ENCODE measurements around the gene FYTTD1. TPM values are rescaled to one million over a fixed set of nuclear protein-coding genes. Genes with fewer than 3 reads are reported as not detected.

FYTTD1 gene
- total RNA-seq, 1 experiment from 2014 or later, result 60.0 TPM

DNA sequence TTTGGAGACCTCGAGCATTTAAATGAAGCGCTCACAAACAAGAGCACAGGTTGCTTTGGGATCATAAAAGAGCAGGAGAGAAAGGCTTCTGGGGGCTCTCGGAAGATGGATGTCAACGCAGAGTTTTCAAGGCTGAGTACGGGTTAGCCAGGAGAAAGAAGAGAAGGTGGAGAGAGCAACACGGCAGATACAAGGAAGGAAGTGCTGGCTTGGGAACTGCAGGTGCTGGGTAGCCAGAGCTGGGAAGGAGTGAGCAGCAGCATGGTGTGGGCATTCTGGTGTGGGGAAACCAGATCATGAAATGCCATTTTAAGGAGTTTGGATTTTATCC lies 12.4 kb upstream of the FYTTD1 start:
- DNase-seq (ENCODE audit: low read depth), result no peak

DNA sequence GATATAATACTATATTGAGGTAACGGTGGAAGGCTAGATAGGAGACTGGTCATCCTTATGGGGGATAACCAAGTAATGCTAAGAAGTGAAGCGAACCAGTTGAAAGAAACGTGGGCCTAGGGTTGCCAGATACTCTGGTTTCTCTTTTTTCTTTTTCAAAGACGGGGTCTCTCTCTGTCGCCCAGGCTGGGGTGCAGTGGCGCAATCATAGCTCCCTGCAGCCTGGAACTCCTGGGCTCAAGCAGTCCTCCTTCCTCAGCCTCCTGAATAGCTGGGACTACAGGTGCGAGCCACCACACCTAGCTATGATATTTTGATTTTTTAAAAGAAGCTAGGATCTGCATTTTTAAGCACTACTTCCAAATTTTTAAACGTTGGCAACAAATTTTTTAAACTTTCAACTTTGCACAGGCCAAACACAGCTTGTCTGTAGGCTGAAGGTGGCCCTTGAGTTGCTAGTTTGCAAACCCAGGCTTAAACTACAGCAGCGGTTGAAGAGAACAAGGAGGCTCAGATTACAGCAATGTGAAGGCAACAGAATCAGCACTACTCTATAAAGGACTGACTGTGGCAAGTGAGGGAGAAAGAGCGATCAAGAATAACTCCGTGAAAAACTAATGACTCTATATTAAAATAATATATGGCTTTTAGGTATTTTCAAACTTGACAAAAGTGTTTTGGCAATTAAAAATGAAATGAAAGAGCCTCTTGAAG lies 11.8 kb upstream of the FYTTD1 start:
- no peak for DNase-seq (ENCODE audit: low read depth)

DNA sequence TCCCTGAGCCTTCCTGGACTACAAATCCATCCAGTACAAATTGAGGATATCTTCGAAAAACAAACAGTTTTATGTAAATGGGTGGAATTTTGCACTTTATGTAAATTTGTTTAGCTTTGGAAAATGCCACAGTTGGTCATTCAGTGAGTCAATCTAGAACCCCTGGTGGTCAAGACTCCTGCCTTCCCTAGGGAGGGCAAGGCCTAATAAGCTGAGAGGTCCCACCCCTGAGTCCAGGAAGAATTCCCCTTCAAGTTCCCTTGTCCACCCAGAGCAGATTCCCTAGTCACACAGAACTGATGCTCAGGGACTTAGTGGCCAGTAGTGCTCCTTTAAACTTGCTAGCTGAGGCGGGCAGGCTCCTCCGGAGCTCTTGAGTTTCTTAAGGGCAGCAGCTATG lies 6.9 kb upstream of the FYTTD1 start:
- DNase-seq (ENCODE audit: low read depth), result no peak

DNA sequence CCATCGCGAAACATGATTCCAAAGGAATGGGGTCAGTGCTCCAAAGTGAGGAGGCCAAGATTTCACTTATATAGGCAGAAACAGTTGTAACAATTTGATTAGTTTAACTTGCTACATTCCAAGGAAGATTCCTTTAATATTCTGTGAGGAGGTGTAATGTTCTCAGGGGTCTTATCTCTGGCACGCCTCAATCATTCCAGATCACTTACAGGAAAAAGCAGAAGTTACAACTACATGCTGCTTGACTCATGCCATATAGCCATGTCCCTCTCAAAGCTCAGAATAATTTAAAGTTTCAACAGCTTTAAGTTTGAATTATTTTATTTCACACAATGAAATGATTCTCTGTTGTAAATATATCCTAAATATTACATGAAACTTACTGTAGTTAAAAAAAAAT lies 3.5 kb upstream of the FYTTD1 start:
- DNase-seq (ENCODE audit: low read depth), result no peak

DNA sequence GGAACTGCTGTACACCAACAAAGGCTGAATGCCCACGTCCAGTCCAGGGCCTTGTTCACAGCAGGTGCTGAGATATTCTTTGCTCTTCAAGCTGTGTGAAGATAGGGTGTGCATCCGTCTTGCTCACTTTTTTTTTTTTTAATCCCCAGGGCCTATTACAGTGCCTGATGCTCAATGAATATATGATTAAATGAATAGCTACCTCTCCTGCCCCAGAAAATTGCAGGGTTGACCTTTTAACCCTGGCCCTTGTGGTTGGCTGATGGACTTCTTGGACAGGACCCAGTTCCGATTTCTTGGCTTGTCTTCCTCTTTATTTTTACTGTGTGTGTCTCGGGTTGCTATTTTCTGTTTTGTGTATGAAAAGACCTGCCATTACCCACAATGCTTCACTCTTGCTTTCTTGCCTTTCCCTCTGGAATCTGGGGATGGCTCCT lies 2.9 kb upstream of the FYTTD1 start:
- no peak for DNase-seq (ENCODE audit: low read depth)

DNA sequence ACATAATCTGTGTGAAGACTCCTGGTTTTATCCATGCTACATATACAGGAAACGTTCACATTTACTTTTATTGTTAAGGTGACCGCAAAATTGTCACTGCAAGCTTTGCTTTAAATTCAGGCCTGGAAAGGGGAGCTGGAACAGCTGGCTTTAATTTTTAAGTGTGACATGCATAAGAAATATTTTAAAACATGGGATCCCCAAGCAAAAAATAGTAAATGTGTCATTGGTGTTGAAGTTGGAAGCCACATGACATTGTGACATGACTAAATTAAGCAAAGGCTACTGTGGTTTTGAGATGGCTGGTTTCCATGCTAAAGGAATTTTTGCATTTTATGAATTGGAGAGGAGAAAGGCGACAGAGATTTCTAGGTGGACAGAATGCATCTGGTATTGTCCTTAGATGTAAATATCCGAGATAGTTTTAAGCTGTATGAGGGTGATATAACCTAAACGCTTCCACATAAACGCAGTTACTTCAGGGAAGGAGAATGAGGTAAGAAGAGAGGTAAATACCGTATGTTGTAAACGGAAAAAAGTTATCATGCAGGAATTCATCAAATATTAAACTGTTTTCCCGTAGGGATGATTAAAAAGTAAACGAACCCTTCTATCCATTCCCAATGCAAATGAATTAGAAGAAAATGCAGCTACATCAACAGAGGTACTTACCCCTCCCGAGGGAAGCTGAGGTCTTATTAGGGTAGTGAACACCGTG lies 927 bp upstream of the FYTTD1 start:
- DNase-seq (ENCODE audit: low read depth), result peak; percentile 47

DNA sequence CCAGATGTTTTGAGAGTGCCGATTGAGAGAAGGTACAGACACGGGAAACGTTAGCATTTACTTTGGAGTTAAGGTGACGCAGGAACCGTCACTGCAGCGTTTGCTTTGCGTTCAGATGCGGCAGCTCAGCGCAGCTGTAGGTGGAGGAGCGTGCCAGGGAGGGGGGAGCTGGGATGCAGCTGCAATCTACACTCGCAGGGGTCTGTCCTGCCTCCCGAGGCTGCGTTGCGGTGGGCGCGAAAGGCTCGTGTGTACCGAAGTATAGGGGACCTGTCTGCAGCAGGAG lies 425 bp upstream of the FYTTD1 start:
- no peak for DNase-seq (ENCODE audit: low read depth)

DNA sequence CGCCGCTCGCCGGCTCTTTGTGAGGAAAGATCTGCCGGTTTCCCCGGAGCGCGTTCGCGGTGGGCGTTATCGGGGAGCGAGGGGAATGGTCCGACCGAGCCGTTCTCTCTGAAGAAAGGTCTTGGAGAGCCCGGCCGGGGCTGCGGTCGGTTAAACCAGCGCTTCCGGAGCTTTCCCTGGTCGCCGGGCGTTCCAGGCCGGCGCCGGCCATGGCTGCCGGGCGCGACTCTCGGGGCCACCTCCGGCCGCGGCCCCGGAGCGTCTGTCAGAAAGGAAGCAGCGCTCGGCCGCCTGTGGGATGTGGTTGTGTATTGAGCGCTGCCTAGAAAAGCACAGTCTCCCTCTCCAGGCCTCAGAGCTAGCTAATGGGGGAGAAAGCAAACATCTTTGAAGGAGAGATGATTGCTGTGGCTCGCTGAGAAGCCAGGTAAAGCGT lies 731 bp downstream of the FYTTD1 start:
- DNase-seq (ENCODE audit: low read depth), result peak; percentile 71

DNA sequence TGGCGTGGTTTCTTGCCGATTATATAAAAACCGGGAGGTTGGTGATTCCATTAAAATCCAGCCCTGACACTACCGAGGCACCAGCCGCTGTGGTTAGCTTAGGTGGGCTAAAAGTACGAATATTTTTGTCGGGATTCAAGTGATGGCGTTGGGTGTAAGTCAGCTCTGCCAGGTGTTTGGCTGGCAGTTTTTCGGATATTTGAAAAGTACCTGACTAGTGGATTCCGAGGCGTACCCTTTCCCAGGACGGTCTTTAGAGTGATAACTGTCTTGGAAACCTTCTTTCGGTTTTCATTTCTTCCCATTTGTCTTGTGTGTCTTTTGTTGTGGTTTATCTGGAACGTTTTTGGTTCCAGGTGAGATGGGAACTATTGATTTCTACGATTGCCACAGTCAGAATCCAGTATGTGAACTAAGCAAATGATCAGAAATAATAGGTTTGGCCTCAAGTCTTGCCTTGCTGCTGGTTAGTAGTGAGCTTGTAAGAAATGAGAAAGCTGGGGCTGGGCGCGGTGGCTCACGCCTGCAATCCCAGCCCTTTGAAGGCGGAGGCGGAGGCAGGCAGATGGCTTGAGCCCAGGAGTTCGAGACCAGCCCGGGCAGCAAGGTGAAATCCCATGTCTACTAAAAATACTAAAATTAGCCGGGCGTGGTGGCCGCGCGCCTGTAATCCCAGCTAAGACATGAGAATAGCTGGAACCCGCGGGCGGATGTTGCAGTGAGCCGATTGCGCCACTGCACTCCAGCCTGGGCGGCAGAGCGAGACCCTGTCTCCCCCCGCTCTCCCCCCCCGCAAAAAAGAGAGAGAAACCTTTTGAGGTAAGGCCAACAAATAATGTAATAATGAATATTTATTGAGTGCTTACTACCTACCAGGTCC lies 1.4 kb downstream of the FYTTD1 start:
- DNase-seq (ENCODE audit: low read depth), result peak; percentile 31

DNA sequence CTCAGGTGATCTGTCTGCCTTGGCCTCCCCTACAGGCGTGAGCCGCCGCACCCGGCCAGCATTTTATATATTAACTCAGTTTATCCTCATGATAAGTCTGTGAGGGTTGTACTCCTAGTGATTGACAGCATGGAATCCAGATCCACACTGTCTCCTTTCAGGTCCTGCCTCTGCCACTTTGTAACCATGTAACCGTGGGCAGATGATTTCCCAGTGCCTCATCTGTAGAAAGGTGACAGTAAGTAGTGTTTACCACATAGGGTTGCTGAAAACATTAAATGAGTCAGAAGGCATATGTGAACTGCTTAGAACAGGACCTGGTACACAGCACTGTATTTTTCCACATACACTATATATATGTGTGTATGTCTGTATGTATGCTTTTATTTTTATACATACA lies 2.4 kb downstream of the FYTTD1 start:
- no peak for DNase-seq (ENCODE audit: low read depth)

DNA sequence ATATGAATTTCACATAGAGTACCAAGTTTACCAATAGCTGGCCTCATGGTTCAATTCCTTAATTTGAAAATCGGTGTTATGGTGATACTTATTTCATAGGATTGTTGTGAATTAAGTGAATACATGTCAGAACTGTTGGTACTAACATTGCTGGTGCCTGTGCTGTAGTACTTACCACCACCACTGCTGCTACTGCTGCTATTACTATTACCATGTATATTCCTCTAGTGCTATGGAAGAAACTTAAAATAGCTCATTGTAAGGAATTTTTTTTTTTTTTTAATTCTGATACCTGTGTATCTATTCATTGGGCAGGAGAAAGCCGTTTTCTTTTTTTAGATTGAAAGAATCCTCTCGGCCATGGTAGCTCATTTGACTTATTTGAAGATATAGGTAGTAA lies 3.6 kb downstream of the FYTTD1 start:
- DNase-seq (ENCODE audit: low read depth), result no peak

DNA sequence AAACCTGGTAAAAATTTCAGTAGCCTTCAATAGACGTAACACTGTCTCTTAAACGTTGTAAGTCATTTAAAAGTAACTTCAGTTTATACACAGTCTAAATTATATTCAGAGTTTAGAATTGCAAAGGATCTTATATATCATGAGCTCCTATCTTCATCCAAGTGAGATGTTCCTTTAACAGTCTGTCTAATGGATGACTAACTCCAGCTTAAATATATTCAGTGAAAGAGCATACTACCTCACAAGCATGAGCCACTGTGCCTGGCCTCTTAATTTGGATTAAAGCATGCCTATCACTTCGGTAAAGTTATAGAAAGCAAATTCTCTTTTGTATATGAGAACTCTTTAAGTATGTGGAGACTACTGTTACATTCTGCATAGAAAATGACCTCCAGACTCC lies 7.0 kb downstream of the FYTTD1 start:
- no peak for DNase-seq (ENCODE audit: low read depth)

DNA sequence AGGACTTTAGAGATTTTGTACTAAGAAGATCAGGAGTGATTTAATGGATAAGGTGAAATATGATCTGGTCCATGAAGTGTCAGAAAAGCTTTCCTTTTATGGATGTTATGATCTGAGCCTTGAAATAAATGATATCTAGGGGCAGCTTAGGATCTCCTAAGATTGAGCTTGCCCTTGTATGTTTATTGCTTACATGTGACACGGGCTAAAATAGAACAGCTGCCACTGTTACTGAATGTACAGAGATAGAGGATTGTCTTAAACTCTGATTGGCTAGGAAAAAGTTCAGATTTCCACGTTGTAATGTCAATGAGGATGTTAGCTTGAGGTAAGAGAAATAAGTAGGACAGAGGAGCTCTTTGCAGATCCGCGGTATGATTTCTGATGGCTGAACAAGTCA lies 8.8 kb downstream of the FYTTD1 start:
- DNase-seq (ENCODE audit: low read depth), result no peak

DNA sequence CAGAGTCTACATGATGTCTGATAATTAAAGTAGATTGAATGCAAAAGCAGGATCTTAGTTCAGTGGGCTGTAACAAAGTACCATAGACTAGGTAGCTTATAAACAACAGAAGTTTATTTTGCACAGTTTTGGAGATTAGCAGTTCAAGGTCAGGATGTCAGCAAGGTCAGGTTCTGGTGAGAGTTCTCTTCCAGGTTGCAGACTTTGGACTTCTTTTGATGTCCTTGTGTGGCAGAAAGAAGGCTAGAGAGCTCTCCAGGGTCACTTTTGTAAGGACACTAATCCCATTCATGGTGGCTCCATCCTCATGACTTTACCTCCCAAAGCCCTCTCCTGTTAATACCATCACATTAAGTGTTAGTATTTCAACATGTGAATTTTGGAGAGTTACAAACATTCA lies 12.1 kb downstream of the FYTTD1 start:
- DNase-seq (ENCODE audit: low read depth), result no peak

DNA sequence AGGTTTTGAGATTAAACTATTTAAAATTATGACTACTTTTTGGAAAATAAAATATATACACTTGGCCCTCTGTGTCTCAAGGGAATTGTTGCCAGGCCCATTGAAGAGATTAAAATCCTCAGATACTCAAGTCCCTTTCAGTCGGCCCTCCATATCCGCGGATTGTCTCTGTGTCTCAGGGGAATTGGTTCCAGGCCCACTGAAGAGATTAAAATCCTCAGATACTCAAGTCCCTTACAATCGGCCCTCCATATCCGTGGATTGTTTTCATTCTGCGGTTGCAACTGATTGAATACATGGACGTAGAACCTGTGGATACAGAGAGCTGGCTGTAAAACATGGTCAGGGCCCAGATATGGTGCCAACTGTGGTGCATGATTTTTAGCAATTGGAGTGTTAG lies 25.6 kb downstream of the FYTTD1 start:
- no peak for DNase-seq (ENCODE audit: low read depth)

DNA sequence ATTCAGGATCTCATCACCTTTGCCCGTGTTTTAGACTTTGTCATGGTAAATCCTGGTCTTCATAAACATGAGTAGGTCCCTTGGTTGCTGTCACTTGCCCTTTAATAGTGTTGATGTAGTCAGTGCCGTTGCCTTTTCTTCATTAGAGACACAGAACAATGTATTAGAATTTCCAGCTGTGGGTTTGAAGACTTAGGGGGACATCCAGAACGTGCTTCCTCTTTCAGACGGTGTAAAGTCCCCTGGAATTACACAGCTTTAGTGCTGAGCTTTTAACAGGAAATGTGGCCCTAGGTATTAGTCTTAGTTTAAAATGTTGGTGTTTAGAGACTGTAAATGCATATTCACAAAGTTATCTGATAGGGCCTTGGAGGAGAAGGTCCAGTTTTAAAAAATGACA lies 32.5 kb downstream of the FYTTD1 start:
- no peak for DNase-seq (ENCODE audit: low read depth)

DNA sequence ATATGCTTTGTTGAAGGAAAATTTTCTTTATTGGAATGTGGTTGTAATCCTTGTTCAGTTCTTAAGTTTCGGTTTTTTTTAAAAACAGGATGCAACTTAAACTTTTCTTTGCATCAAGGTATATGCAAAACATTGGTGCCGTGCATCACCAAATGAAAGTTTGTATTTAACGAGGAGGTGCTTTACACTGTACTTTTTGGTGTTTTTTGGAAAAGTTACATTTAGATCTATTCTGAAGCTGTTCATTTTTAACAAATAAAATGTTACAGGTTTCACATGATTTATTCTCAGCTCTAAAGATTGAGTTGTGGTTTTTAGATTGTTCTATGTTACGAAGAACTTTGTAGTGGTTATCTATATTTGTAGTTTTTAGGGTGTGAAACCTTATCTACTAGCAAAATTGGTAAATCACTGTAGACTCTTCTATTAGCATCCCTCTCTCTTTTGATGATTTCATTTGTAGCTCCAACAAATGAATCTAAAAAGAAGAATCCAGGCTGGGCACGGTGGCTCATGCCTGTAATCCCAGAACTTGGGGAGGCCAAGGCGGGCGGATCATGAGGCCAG lies 34.4 kb downstream of the FYTTD1 start:
- no peak for DNase-seq (ENCODE audit: low read depth)

DNA sequence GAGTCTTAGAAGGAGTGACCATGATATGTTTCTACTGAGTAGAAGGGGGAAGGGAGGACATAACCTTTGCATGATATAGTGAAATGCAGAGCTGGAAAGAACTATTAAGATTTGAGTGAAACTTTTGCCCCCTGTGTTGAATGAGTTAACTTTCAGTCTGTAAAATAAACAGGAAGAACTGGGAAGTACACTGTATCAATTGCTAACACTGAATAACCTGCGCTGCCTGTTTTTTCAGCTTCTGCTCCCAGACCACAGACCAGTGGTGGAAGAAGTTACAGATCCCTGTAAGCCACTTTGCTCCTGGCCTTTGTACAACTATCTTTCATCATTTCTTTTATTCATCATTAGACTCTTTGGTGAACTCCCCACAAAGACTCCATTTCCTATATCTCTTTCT lies 37.7 kb downstream of the FYTTD1 start:
- DNase-seq (ENCODE audit: low read depth), result no peak

DNA sequence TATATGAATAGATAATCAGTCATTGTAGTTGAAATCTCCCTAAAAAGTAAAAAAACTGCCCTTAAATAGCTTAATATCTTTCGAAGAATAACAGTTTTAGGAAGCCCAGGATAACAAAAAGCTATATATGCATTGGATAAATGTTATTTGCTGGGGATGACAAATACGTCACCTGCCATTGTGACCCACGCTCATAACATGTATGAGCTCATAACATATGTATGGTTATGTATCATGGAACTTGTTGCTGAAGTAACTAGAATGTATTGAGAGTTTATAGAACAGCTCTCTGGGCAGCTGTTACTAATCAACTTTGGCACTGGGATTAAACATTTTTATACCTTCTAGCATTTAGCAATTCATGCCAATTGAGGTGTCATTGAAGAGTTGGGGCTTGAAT lies 39.6 kb downstream of the FYTTD1 start:
- no peak for DNase-seq (ENCODE audit: low read depth)

DNA sequence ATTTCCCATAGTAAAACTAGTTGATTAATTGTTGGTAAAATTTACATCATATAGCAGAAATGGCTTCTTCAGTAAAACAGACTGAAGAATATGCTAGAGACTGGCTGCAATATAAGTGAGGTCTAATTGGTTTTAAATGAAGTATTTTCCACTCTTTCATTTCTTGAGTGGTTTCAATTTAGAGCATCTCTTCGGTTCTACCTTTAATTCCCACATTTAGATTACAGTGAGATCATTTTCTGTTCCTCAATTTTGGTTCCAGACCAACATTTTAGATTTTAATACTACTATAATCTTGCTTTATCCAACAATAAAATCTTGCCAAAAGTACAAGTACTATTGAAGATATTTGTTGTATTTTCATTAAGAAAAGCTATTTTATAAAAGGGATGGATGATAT lies 40.4 kb downstream of the FYTTD1 start:
- no peak for DNase-seq (ENCODE audit: low read depth)

DNA sequence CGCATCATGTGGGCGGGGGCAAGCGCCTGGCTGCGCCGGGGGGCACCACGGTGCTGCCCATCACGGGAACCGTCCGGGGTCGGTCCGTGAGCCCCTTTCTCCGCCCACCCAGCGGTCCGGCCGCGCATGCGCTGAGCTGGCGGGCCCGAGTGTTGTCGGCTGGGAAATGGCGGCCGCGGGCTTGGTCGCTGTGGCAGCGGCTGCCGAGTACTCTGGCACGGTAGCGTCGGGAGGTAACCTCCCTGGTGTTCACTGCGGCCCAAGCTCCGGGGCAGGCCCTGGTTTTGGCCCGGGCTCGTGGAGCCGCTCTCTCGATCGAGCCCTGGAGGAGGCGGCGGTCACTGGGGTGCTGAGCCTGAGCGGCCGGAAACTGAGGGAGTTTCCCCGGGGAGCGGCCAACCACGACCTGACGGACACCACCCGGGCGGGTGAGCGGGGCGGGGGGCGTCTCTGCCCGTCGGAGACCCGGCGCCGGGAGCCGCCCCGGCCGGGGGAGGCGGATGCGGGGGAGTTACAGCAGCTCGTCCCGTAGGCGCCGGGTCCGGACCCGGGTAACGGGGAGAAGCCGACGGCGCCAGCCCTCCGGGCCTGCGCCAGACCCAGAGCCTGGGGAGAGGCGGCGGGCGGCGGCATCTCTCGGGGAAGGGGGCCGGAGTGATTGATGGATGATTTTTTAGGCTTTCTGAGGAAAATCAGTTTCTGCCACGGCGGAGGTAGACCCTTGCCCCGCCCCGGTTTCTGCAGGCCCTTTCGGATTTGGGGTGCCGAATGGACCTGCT lies 41.6 kb downstream of the FYTTD1 start, which contains the start of gene LRCH3:
Gene LRCH3 (plus strand): TSS at position 142 of the 779 bp plus-strand sequence. CDS start 25 bp downstream, at position 167.
- peak; percentile 73 for DNase-seq (ENCODE audit: low read depth)
